Right renal cortex interstitium (tissue), 3 donors: ENCODE measurements around the gene SFTPA1. TPM values are rescaled to one million over a fixed set of nuclear protein-coding genes. Genes with fewer than 3 reads are reported as not detected.
A peak's percentile ranks its signal among the peaks of the same experiment; 100 is the strongest.
"Not testable (repeated sequence)": the region's sequence is repeated elsewhere in the genome, so short reads cannot be mapped to it uniquely, and the experiment has no call there.

ENCODE experiments used
- DNase-seq, 3 donors: peaks; one replicate each; pipeline ENCODE4 v3.0.0-alpha.2; 2013; ENCODE audit warnings: low read depth in 3 of 3, low spot score in 2 of 3
- polyA plus RNA-seq, 3 donors: library from polyadenylated mRNA; unstranded; fragments of 120-200 nt; gene quantifications; one replicate each; pipeline ENCODE4 v1.2.1, GENCODE V29; 2013; ENCODE audit not compliant: insufficient read length in 3 of 3

The SFTPA1 gene
- polyA plus RNA-seq, result not detected

GRCh38 chr10:79610601-79611191, at the start of gene SFTPA1:
Gene SFTPA1 (plus strand): TSS chr10:79610939. CDS start chr10:79611826, 887 bp downstream.
- DNase-seq, result no peak

GRCh38 chr10:79561257-79561656, 49.5 kb upstream of the SFTPA1 start:
- no peak for DNase-seq

GRCh38 chr10:79562135-79562756, 48.5 kb upstream of the SFTPA1 start:
- peak; percentile 25 to 39 (median 37) for DNase-seq

- no peak for DNase-seq
These were observed 47.3 kb upstream of the SFTPA1 start for GRCh38 chr10:79563426-79563825.

- not testable (repeated sequence) for DNase-seq
These were observed 40.1 kb upstream of the SFTPA1 start for GRCh38 chr10:79570624-79571023.

- no peak for DNase-seq
These were observed 31.4 kb upstream of the SFTPA1 start for GRCh38 chr10:79579361-79579760.

GRCh38 chr10:79581044-79581443, 29.7 kb upstream of the SFTPA1 start:
- no peak for DNase-seq

- DNase-seq, result no peak
These were observed 28.6 kb upstream of the SFTPA1 start for GRCh38 chr10:79582096-79582495.

- DNase-seq, result not testable (repeated sequence)
These were observed 27.8 kb upstream of the SFTPA1 start for GRCh38 chr10:79582954-79583353.

- DNase-seq, result no peak
These were observed 27.2 kb upstream of the SFTPA1 start for GRCh38 chr10:79583488-79584024.

GRCh38 chr10:79585870-79586527, 24.7 kb upstream of the SFTPA1 start:
- no peak for DNase-seq

GRCh38 chr10:79586933-79587332, 23.8 kb upstream of the SFTPA1 start:
- no peak for DNase-seq

GRCh38 chr10:79588800-79589199, 21.9 kb upstream of the SFTPA1 start:
- no peak for DNase-seq

- no peak for DNase-seq
These were observed 17.4 kb upstream of the SFTPA1 start for GRCh38 chr10:79593377-79593776.

- DNase-seq, result not testable (repeated sequence)
These were observed 16.2 kb upstream of the SFTPA1 start for GRCh38 chr10:79594565-79594964.

- DNase-seq, result no peak
These were observed 15.2 kb upstream of the SFTPA1 start for GRCh38 chr10:79595510-79595909.

- not testable (repeated sequence) for DNase-seq
These were observed 11.1 kb upstream of the SFTPA1 start for GRCh38 chr10:79599644-79600043.

- DNase-seq, result no peak
These were observed 8.8 kb upstream of the SFTPA1 start for GRCh38 chr10:79601939-79602338.

GRCh38 chr10:79602953-79603352, 7.8 kb upstream of the SFTPA1 start:
- DNase-seq, result no peak

- no peak for DNase-seq
These were observed 6.4 kb upstream of the SFTPA1 start for GRCh38 chr10:79604294-79604693.

- DNase-seq, result no peak
These were observed 5.4 kb upstream of the SFTPA1 start for GRCh38 chr10:79605308-79605707.
